CD4-positive, alpha-beta T cell treated with Interleukin-4 for 4 hours (primary cell): ENCODE data around the gene DOK3.

Source experiments
- DNase-seq: peaks from one replicate; pipeline ENCODE4 v3.0.0-alpha.2; 2020

The DOK3 gene

DNA sequence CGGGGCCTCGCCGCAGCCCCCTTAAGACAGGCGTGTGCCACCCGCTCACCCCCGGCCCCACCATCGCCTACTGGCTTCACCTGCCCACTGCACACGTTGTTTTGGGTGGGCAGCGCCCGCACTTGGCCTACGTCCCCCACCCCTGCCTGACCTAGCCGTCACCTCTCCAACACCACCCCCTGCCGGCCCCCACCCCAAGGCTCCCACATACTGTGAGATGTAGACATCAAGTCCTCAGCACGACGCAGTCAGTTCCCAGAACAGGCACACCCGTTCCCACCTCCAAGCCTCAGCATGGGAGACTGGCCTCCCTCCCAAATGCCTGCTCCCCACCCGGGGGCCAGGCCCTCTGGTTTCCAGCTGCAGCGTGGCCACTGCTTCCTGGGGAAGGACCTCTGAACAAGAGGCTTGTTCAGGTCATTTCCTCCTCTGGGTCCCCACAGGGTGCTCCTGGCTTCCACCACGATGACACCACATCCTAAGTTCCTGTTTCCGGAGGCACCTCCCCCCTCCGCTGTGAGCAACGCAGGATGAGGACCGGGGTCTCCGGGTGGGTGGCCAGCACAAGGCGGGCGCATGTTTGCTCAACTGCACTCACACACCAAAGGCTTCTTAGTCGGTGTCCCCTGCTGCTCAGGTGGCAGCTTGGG is 47.5 kb downstream of the DOK3 start:
- no peak for DNase-seq

DNA sequence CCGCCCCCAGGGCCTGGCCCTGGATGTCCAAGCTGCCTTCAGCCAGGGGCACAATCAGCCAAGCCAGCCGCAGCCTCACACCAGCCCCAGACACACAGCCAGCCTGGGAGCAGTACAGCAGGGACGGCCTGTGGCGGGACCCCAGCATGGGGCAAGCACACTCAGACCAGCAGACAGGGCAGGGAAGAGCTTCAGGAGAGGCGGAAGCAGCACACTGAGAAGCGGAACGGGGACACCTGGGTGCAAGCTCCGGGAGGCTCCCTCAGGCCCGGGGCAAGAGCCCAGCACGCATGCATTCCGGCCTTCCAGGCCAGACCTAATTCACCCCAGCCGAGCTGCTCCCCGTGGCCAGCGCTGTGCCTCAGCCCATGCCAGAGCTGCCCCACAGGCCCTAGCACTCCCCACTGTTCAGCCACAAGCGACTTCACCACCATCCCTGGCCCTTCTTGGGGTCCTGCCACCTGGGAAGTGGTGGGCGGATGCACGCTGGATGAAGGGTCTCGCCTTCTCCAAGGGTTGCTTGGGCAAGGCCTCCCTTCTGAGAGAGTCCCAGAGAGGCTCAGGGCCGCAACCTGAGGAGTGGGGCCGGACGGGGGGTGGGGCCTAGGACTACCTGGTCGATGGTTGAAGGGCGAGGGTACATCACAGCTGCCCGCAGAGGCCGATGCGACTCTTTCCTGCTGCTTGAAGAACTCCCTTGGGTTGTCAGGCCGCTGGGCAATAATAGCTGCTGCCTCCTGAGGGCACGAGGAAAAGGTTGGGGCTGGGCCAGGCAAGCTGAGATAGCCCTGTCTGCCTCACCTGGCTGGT is 49.6 kb downstream of the DOK3 start:
- no peak for DNase-seq

GRCh38 chr5:177459357-177459756 is 50.3 kb downstream of the DOK3 start:
- DNase-seq, result no peak

DNA sequence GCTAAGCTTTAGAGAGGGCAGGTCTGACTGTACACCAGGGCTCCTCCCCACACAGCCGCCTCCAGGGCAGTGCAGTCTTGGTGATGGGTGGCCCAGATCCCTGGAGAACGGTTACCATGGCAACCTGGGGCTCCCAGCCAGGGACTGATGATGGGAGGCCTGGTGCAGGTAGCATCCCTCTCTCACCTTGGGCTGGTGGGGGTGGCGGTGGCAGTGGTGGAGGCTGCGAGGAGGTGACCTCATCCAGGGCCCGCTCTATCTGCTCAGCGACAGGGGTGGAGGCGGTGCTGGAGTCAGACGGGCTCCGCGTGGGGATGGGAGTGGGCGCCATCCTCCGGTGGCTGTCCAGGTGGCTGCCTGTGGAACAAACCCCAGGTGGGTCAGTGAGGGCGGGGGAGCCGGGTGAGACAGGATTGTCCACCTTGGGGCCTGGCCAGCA is 50.7 kb downstream of the DOK3 start:
- DNase-seq, result no peak

DNA sequence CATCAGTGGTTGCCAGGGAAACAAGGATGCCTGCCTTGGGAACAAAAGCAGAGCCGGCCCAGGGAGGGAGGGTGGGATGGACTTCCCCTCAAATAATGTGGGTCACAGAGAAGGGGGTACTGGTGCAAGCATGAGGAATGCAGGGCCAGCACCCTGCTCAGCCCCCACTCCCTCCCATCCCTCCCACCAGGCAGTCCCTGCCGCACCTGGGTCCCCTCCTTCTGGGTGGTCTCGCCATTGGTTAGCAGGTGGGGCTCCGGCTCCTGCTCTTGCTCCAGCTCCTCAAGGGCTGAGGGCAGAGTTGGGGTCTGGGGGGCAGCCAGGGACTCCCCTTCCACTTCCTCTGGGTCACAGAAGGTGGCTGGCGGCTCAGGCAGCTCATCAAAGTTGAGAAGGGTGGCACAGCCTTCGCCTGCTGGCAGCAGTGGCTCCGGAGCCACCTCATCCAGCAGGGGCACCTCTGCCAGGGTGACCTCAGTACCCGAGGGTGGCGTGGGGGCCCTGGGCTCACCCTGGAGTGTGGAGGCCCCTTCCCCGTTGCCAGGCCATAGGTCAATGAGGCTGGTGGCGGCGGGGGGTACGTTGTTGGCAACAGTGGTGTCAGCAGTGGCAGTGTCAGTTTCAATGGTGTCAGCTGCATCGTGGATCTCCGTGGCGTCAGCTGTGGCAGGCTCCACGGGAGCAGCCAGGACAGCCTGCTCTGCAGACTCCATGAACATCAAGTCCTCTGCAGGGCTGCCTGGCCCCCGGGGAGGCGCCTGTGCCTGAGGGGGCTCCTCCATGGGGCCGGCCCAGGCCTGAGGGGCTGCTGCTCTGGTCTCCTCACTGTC is 51.6 kb downstream of the DOK3 start:
- DNase-seq, result no peak

DNA sequence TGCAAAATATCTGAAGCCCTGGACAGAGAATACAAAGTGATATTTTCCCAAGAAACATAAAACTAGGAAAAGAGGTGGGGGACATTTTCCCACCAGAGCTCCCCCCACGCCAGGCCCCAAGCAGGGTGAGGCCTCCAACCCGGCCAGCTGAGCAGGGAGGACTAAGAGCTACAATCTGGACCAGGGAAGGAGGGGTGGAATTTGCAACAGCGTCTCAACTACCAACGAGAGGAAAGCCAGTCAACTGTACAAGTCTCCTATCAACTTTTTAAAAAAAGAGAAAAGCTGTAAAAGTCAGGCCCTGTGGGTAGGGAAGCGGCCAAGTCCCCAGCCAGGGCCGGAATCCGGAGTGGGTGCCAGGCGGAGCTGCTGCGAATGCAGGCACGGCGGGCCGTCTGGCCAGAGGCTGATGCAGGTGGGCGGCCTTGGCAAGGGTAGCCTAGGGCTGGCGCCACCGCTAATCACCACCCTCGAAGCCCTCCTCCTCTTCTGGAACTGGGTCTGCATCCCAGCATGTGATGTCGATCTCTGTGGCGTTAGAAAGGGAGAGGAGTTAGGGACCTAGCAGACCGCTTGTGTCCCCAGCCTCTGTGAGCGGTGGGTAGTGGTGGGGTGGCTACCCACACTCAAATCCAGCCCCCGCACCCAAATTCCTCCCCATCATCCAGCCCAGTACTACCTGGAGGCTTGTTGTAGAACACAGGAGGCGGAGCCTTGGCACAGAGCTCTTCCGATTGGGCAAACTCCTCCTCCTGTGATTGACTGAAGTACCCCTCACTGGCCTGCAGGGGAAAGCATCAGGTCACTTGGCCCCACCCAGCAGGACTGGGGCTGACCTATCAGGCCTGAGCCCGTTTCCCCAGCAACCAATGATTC is 52.4 kb downstream of the DOK3 start:
- DNase-seq, result peak; percentile 62

DNA sequence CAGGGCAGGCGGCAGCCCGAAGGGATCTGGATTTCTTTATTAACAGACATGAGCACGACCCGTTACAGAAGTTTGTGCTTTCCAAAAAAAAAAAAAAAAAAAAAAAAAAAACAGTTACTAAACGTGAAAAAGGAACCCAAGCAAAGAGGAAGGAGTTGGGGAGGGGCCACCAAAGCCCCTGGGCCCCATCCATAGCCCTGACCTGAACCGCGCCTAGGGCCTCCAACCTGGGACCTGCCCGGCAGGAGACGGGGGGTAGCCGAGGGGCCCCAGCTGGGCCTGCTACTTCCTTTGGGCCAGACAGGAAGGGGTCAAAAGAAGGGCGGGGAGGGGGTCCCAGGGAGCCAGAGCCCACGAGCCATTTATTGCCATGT is 53.0 kb downstream of the DOK3 start:
- DNase-seq, result no peak

GRCh38 chr5:177455661-177456590 is 53.7 kb downstream of the DOK3 start:
- DNase-seq, result peak; percentile 89

DNA sequence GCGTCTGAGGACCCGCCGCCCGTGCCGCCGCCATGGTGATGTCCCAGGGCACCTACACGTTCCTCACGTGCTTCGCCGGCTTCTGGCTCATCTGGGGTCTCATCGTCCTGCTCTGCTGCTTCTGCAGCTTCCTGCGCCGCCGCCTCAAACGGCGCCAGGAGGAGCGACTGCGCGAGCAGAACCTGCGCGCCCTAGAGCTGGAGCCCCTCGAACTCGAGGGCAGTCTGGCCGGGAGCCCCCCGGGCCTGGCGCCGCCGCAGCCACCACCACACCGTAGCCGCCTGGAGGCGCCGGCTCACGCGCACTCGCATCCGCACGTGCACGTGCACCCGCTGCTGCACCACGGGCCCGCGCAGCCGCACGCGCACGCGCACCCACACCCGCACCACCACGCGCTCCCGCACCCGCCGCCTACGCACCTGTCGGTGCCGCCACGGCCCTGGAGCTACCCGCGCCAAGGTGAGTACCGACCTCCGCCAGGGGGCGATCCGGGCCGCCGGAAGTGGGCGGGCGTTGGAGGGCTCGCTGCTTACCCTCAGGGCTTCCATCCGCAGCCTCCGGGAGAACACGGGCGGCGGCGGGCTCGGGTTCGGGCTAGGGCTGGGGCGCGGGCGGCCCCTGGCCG is 54.5 kb downstream of the DOK3 start:
- DNase-seq, result peak; percentile 88

DNA sequence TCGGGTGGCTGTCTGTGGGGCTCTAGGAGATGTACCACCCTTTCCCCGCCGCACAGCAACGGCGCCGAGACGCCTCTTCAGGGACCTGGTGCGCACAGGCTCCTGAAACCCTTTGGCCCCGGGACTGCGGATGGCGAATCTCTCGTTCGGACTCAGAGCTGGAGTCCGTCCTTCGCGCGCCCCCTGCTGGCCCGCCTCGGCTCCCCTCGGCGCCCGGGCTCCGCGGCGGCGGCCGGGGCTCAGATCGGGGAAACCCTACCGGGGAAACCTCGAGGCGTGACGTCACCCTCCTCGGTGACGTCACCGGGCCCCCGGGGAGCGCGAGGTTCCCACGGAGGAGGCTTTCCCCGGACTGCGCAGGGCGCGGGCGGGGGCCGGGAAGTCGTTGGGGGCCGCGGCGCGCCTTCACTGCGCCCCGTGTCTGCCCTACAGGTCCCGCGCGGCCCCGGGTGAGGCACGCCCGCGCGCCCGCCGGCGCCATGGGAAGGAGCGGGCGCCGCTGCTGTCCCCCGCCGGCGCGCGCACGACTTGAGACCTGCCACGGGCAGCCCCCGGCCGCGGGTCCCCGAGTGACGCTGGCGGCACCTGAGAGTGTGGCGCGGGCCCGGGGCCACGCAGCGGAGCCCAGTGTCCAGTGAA is 55.1 kb downstream of the DOK3 start:
- DNase-seq, result peak; percentile 90

DNA sequence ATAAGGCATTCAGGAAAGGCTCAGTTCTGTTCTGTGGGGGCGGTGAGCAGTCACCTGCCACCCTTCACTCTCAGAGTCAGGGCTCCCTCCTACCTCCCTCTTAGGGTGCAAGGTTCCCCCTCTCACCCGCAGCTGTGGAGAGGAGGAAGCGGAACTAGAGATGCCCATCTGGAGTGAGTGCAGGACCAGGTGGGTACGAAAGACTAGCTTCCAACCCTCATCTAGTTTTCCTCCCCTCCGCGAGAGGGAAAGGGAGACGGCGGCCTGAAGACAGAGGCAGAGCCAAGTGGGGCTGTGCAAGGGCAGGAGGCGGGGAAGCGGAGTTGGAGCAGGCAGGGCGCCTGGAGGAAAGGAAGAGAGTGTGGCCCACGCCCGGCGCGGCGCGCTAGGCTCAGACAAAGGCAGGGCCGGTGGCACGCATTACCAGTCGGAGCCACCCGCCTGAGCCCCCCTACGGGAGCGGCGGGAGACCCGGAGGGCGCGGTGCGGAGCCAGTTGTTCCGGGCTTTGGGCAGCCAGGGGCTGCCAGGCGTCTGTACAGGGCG is 55.7 kb downstream of the DOK3 start:
- no peak for DNase-seq

DNA sequence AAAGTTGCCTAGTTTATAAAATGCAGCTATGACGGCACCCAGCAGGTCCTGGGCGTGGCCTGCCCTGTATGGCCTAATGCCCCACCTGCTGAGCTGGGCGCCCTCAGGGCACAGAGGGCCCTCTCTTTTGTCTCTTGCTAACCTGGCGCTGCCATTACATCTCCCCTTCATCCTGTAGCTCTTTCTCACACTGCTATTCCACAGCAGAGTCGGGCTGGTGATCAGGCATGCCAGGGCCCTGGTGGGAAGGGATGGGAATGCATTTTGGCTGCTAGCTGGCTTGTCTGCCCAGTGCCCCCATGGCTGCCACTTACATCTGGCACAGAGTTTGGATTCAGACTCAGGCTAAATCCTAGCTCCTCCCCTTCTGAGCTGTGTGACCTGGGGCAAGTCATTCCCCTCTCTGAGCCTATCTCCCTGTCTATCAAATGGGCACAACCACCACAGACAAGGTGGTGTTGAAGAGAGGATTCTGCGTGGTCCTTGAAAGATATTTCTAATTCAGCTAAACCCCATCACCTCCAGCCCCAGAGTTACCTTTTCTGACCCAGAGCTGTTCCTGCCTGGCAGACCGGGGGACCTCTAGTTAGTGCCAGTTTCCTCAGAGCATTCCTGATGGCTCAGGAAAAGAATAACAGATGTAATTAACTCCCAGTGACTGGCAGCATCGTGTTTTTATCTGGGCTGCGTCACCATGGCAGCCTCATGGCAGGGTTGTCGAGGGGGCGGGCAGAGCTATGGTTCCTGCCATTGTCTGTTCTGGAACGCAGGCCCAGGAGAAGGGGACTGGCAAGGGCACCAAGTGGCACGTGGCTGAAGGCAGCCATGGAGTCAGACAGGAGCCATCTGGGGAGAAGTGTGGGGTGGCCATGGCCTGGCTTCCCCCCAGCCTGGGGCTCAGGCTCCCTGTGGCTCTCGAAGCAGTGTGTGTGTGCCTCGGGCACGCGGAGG is 56.7 kb downstream of the DOK3 start:
- DNase-seq, result no peak
